ENCODE measurements around the gene TP53INP2.
"Not testable (repeated sequence)": the region's sequence is repeated elsewhere in the genome, so short reads cannot be mapped to it uniquely, and the experiment has no call there.

The TP53INP2 gene

DNA sequence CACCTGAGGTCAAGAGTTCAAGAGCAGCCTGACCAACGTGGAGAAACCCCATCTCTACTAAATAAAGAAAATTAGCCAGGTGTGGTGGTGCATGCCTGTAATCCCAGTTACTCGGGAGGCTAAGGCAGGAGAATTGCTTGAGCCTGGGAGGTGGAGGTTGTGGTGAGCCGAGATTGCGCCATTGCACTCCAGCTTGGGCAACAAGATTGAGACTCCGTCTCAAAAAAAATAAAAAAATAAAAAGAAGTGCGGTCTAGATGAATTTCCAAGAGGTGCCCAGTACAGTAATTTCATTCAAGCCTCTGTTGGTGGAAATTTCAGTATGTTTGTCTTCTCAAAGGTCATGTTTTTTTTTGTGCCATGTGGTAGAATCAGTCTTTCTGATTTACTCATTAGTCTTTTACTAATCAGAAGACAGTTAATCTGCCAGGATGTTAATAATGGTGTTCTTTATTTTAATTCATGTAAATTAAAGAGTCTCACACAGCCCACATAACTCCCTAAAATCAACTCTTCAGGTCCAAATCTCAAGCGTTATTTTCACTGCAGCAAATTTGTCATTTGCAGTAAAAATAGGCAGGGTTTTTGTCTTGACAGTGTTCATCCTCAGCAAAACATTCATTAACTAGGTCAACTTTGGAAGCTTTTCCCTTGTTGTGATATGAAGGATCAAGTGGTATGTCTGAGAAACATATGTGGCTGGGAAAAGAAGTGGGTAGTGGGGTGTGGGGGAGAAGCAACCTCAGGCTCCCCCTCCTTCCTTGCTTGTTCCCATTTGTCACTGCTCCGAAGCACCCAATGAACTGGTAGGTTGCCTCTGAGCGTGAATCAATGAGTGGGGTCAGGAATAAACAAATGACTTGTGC lies 13.3 kb downstream of the TP53INP2 start:
- no peak overlapping the region for H3K4me3 ChIP-seq (replicated peaks; ENCODE audit: low read depth, low read length)
- DNase-seq (ENCODE audit: extremely low read depth, insufficient read length) = no peak
- H3K27me3 ChIP-seq (replicated peaks; ENCODE audit: control insufficient read depth, insufficient read depth, low read length) = no peaks in the 10 kb centered on the region
- TF ChIP-seq, protein P1, sequence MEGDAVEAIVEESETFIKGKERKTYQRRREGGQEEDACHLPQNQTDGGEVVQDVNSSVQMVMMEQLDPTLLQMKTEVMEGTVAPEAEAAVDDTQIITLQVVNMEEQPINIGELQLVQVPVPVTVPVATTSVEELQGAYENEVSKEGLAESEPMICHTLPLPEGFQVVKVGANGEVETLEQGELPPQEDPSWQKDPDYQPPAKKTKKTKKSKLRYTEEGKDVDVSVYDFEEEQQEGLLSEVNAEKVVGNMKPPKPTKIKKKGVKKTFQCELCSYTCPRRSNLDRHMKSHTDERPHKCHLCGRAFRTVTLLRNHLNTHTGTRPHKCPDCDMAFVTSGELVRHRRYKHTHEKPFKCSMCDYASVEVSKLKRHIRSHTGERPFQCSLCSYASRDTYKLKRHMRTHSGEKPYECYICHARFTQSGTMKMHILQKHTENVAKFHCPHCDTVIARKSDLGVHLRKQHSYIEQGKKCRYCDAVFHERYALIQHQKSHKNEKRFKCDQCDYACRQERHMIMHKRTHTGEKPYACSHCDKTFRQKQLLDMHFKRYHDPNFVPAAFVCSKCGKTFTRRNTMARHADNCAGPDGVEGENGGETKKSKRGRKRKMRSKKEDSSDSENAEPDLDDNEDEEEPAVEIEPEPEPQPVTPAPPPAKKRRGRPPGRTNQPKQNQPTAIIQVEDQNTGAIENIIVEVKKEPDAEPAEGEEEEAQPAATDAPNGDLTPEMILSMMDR (IDR thresholded peaks at IDR 0.05; ENCODE audit: insufficient read depth, low read length, poor library complexity, severe bottlenecking) = no peak
- H3K36me3 ChIP-seq (ENCODE audit: control insufficient read depth, insufficient read depth, low read length) = 0 out of 2 replicates have a peak, but pooled peaks cover 1% of the 10 kb centered on the region

DNA sequence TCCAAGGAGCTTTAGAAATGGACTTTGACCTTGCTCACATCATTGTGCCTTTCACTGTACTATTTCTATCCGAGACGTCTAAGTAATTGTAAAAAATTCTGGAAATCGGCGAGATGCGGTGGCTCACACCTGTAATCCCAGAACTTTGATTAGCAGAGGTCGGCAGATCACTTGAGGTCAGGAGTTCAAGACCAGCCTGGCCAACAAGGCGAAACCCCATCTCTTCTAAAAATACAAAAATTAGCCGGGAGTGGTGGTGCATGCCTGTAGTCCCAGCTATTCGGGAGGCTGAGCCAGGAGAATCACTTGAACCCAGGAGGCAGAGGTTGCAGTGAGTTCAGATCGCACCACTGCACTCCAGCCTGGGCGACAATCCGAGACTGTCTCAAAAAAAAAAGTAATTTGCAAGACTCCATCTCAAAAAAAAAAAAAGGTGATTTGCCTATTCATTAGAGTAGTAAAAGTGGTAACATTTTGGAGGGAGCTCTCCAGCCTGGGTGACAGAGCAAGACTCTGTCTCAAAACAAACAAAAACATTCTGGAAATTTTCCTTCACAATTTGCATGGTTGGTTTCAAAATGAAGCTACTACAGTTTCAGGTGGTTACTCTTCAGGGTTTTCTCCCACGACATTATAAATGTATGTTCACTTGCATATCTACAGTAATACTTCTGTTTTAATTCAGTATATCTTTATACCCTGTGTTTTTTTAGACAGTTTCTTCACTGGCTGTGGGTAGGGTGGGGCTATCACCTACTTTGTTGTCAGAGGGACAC lies 15.3 kb downstream of the TP53INP2 start:
- H3K36me3 ChIP-seq (ENCODE audit: control insufficient read depth, insufficient read depth, low read length) = not testable (repeated sequence)
- DNase-seq (ENCODE audit: extremely low read depth, insufficient read length) = peak; percentile 71

DNA sequence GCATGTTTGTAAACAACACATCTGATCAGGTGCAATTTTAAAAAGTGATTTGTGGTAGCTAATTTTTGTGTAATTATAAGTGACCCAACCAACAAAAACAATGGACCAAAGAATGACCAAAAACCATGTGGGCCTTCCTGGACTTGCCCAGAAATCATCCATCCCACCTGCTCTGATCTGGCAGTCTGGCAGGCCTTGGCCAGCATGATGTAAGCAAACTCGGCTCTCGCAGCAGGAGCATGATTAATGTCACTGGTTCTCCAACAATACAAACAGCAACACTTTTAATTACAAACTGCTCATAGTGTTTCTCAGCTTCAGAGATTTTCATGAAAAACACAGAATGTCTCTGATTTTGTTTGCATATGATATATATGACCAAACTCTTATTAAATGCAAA lies 16.1 kb downstream of the TP53INP2 start:
- TF ChIP-seq, protein P1 (IDR thresholded peaks at IDR 0.05; ENCODE audit: insufficient read depth, low read length, poor library complexity, severe bottlenecking) = no peak

More for the DNA sequence above, 15.3 kb downstream of the TP53INP2 start:
- H3K4me3 ChIP-seq (replicated peaks; ENCODE audit: low read depth, low read length); H3K27me3 ChIP-seq (replicated peaks; ENCODE audit: control insufficient read depth, insufficient read depth, low read length): not testable (repeated sequence)

GRCh38 chr20:34722560-34722959 lies 18.4 kb downstream of the TP53INP2 start:
- H3K27me3 ChIP-seq (replicated peaks; ENCODE audit: control insufficient read depth, insufficient read depth, low read length); H3K36me3 ChIP-seq (ENCODE audit: control insufficient read depth, insufficient read depth, low read length); DNase-seq (ENCODE audit: extremely low read depth, insufficient read length); H3K4me3 ChIP-seq (replicated peaks; ENCODE audit: low read depth, low read length): not testable (repeated sequence)

More for the DNA sequence above, 16.1 kb downstream of the TP53INP2 start:
- no peaks in the 10 kb centered on the region for H3K27me3 ChIP-seq (replicated peaks; ENCODE audit: control insufficient read depth, insufficient read depth, low read length)
- peaks cover 1% of the 10 kb centered on the region for H3K36me3 ChIP-seq (ENCODE audit: control insufficient read depth, insufficient read depth, low read length)
- no peak overlapping the region for H3K4me3 ChIP-seq (replicated peaks; ENCODE audit: low read depth, low read length)
- no peak for DNase-seq (ENCODE audit: extremely low read depth, insufficient read length)

DNA sequence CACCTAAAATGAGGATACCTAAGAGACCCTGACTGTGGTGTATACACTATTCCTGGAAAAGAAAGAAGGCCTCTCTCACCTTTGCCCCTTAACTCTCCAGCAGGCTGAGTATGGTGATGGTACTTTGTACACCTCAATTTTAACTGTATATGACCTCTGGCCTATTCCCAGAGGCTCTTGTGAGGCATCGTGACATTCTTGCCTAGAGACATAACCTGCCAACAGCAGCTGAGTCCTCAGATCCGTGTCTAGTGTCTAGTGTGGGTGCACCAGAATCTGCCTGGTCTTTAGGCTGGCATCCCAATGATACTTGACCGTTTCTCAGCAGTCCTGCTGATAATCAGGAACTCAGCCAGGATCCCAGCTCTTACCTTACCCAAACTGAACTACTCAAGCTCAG lies 20.0 kb downstream of the TP53INP2 start:
- TF ChIP-seq, protein P1 (IDR thresholded peaks at IDR 0.05; ENCODE audit: insufficient read depth, low read length, poor library complexity, severe bottlenecking) = no peak
- no peak overlapping the region for H3K4me3 ChIP-seq (replicated peaks; ENCODE audit: low read depth, low read length)
- H3K36me3 ChIP-seq (ENCODE audit: control insufficient read depth, insufficient read depth, low read length) = peaks cover 7% of the 10 kb centered on the region
- DNase-seq (ENCODE audit: extremely low read depth, insufficient read length) = no peak
- no peaks in the 10 kb centered on the region for H3K27me3 ChIP-seq (replicated peaks; ENCODE audit: control insufficient read depth, insufficient read depth, low read length)

GRCh38 chr20:34729416-34729815 lies 25.3 kb downstream of the TP53INP2 start:
- Histone ChIP-seq H3K4me3 (replicated peaks; ENCODE audit: low read depth, low read length) (no peak overlapping the region), H3K27me3 (replicated peaks; ENCODE audit: control insufficient read depth, insufficient read depth, low read length) (no peaks in the 10 kb centered on the region), H3K36me3 (ENCODE audit: control insufficient read depth, insufficient read depth, low read length) (peaks cover 8% of the 10 kb centered on the region)
- DNase-seq (ENCODE audit: extremely low read depth, insufficient read length) = no peak
- TF ChIP-seq, protein P1 (IDR thresholded peaks at IDR 0.05; ENCODE audit: insufficient read depth, low read length, poor library complexity, severe bottlenecking) = no peak

Measured in GM06990 (cell line).